AG04449 (cell line): ENCODE results near the gene PRKCH.

Source experiments
- CTCF ChIA-PET: fragments of 350-600 bp; formaldehyde crosslinking; extraction: SDS; loops from one replicate; lab custom pipeline; 2021; ENCODE audit warnings: antibody characterized with exemption; lab: Yijun Ruan, JAX
- POLR2A ChIA-PET: fragments of 400-600, 350-600 bp; formaldehyde crosslinking; extraction: SDS; loops from one replicate; lab custom pipeline; 2020; ENCODE audit warnings: antibody characterized with exemption, inconsistent platforms; lab: Yijun Ruan, JAX
- DNase-seq: peaks from one replicate; pipeline ENCODE4 v3.0.0-alpha.2; 2010; ENCODE audit warnings: low read depth, low spot score
- H3K4me3 ChIP-seq: 2 replicates; pipeline ENCODE4 v1.5.1; 2011; ENCODE audit warnings: low read depth, mild to moderate bottlenecking, control low read depth, low read length
- CTCF ChIP-seq: IDR thresholded peaks from one replicate; pipeline ENCODE4 v1.5.1; 2011; ENCODE audit warnings: mild to moderate bottlenecking, moderate library complexity, low read length, control low read depth, inconsistent platforms; ENCODE audit not compliant: insufficient read depth; ENCODE audit errors: missing control alignments

PRKCH gene

GRCh38 chr14:61281186-61281947 is 40.0 kb upstream of the PRKCH start, which contains the start of gene TMEM30B:
TMEM30B (minus strand) TSS chr14:61281338; CDS start chr14:61281147, 191 bp downstream.
- TF ChIP-seq CTCF = no peak
- H3K4me3 ChIP-seq = peak within 1 kb of the TSS; percentile 45
- no peak for DNase-seq

GRCh38 chr14:61281948-61282275 is 39.5 kb upstream of the PRKCH start:
- POLR2A ChIA-PET = no interaction called here
- TF ChIP-seq CTCF = no peak
- H3K4me3 ChIP-seq = no peak overlapping the region
- DNase-seq = no peak
- CTCF ChIA-PET = interaction anchor here (0.7 to 9.3 kb wide), 5 partner anchors 13 to 1032 kb away, joined by 3 to 97 read pairs (median 6); no protein-coding TSS in a partner anchor

More at GRCh38 chr14:61281186-61281947, 40.0 kb upstream of the PRKCH start, which contains the start of gene TMEM30B:
- POLR2A ChIA-PET = interaction anchor here (0.7 kb wide), 1 partner anchor 1098 kb away, joined by 3 read pairs; no protein-coding TSS in a partner anchor
- CTCF ChIA-PET = interaction anchor here (1.3 to 9.3 kb wide), 4 partner anchors 13 to 950 kb away, joined by 3 to 97 read pairs (median 48); no protein-coding TSS in a partner anchor

- TF ChIP-seq CTCF = no peak
- H3K4me3 ChIP-seq = no peak overlapping the region
- no peak for DNase-seq
- POLR2A ChIA-PET = no interaction called here
- CTCF ChIA-PET = interaction anchor here (0.7 to 9.3 kb wide), 6 partner anchors 14 to 1033 kb away, joined by 3 to 97 read pairs (median 8); no protein-coding TSS in a partner anchor
These were observed 38.6 kb upstream of the PRKCH start for GRCh38 chr14:61282746-61283145.

- no peak for DNase-seq
- POLR2A ChIA-PET = no interaction called here
- no peak for TF ChIP-seq CTCF
- CTCF ChIA-PET = interaction anchor here (1.4 to 9.3 kb wide), 5 partner anchors 13 to 1099 kb away, joined by 3 to 97 read pairs (median 30); no protein-coding TSS in a partner anchor
- H3K4me3 ChIP-seq = no peak overlapping the region
These were observed 37.4 kb upstream of the PRKCH start for GRCh38 chr14:61284001-61284400.

GRCh38 chr14:61285364-61285763 is 36.0 kb upstream of the PRKCH start:
- TF ChIP-seq CTCF = no peak
- no peak for DNase-seq
- CTCF ChIA-PET = interaction anchor here (0.7 to 9.3 kb wide), 38 partner anchors 8 to 1321 kb away, joined by 3 to 97 read pairs (median 3); partner anchors contain the start of gene TRMT5
- POLR2A ChIA-PET = no interaction called here
- no peak overlapping the region for H3K4me3 ChIP-seq

- DNase-seq = no peak
- H3K4me3 ChIP-seq = no peak overlapping the region
- CTCF ChIA-PET = interaction anchor here (0.9 to 9.3 kb wide), 6 partner anchors 8 to 940 kb away, joined by 3 to 97 read pairs (median 8); no protein-coding TSS in a partner anchor
- TF ChIP-seq CTCF = no peak
- POLR2A ChIA-PET = no interaction called here
These were observed 34.2 kb upstream of the PRKCH start for GRCh38 chr14:61287196-61287595.
